Caco-2 (cell line): ENCODE data around the gene NELL2. TPM values are rescaled to one million over a fixed set of nuclear protein-coding genes. Genes with fewer than 3 reads are reported as not detected.

Experiments
- BruUV-seq: library from RNA; stranded (reverse); fragments of 400-500 nt; replicated peaks from 2 replicates; lab custom pipeline; 2021; lab: Mats Ljungman, UMichigan
- CTCF ChIA-PET: fragments of 300-600 bp; sonication (Branson Sonifier 250); formaldehyde crosslinking; loops from one replicate; lab custom pipeline; 2022; ENCODE audit warnings: antibody characterized with exemption; lab: Charles Lee
- POLR2A ChIA-PET: fragments of 300-600 bp; sonication (Branson Sonifier 250); formaldehyde crosslinking; loops from one replicate; lab custom pipeline; 2022; ENCODE audit warnings: antibody characterized with exemption; lab: Charles Lee
- DNase-seq, 2 experiments: peaks; one replicate each; pipeline versions ENCODE4 v3.0.0 to v3.0.0-alpha.2; 2020 to 2022
- H3K27me3 ChIP-seq: replicated peaks from 2 replicates; pipeline ENCODE4 v1.6.0; 2011; ENCODE audit warnings: low read length; ENCODE audit not compliant: control insufficient read depth, insufficient read depth
- H3K36me3 ChIP-seq: 2 replicates; pipeline ENCODE4 v1.5.1; 2011; ENCODE audit warnings: low read length; ENCODE audit not compliant: control insufficient read depth, insufficient read depth
- H3K4me1 ChIP-seq: fragments of 250-450 bp; sonication (Bioruptor Pico); 2 replicates; pipeline ENCODE4 v1.5.1; 2020; ENCODE audit warnings: mild to moderate bottlenecking
- H3K4me3 ChIP-seq: 2 replicates; pipeline ENCODE4 v1.5.1; 2011; ENCODE audit warnings: low read depth, mild to moderate bottlenecking, control low read depth, low read length
- H3K9me3 ChIP-seq: fragments of 250-450 bp; sonication (Bioruptor Pico); 2 replicates; pipeline ENCODE4 v1.5.1; 2020; ENCODE audit warnings: mild to moderate bottlenecking, moderate library complexity
- H3K27ac Mint-ChIP-seq: one replicate; pipeline ENCODE4 v1.8.0; 2022; ENCODE audit warnings: mixed read lengths; ENCODE audit not compliant: unreplicated experiment
- H3K27me3 Mint-ChIP-seq: one replicate; pipeline ENCODE4 v1.8.0; 2022; ENCODE audit warnings: mixed read lengths; ENCODE audit not compliant: insufficient read depth, unreplicated experiment
- H3K36me3 Mint-ChIP-seq: one replicate; pipeline ENCODE4 v1.8.0; 2022; ENCODE audit warnings: mild to moderate bottlenecking, mixed read lengths; ENCODE audit not compliant: insufficient read depth, unreplicated experiment
- H3K4me1 Mint-ChIP-seq: one replicate; pipeline ENCODE4 v1.8.0; 2022; ENCODE audit warnings: low read depth, mixed read lengths; ENCODE audit not compliant: unreplicated experiment
- H3K4me3 Mint-ChIP-seq: one replicate; pipeline ENCODE4 v1.8.0; 2022; ENCODE audit warnings: mild to moderate bottlenecking, moderate library complexity, mixed read lengths; ENCODE audit not compliant: unreplicated experiment
- H3K9me3 Mint-ChIP-seq: one replicate; pipeline ENCODE4 v1.8.0; 2022; ENCODE audit warnings: mixed read lengths; ENCODE audit not compliant: unreplicated experiment
- intact Hi-C: fragments of 100-400 bp; cut with micrococcal nuclease; formaldehyde crosslinking; loops from one replicate; pipeline ENCODE4 v1.10.0; 2022; ENCODE audit not compliant: unreplicated experiment
- total RNA-seq: library from RNA; stranded (reverse); gene quantifications from 2 replicates; pipeline ENCODE4 v1.2.3, GENCODE V29; 2022
- TF ChIP-seq, protein P1 (sequence below), 2 experiments: fragments of 200-600 bp in 1 of 2; IDR thresholded peaks; 1 replicate in 1 of 2; 2 replicates in 1 of 2; pipeline versions ENCODE4 v1.5.1 to v1.8.0; 2011 to 2022; ENCODE audit warnings: antibody characterized with exemption in 1 of 2, control low read depth in 1 of 2, inconsistent platforms in 1 of 2, low read depth in 1 of 2, low read length in 1 of 2, mild to moderate bottlenecking in 1 of 2, moderate library complexity in 1 of 2; ENCODE audit not compliant: insufficient read depth in 1 of 2, severe bottlenecking in 1 of 2, unreplicated experiment in 1 of 2

NELL2 gene
- total RNA-seq, 1 experiment from 2014 or later, result 0.70 TPM

GRCh38 chr12:44852483-44852882 lies 23.6 kb downstream of the NELL2 start:
- BruUV-seq, result no TSS peak
- Mint-ChIP-seq H3K36me3 (no peaks in the 10 kb centered on the region), H3K27ac (no peak overlapping the region), H3K9me3 (no peaks in the 10 kb centered on the region), H3K4me3 (no peak overlapping the region), H3K4me1 (no peaks in the 10 kb centered on the region), H3K27me3 (peaks cover 7% of the 10 kb centered on the region)
- POLR2A ChIA-PET, result no interaction called here
- intact Hi-C loops, result no loop called here
- Histone ChIP-seq H3K9me3 (no peaks in the 10 kb centered on the region), H3K4me1 (no peaks in the 10 kb centered on the region), H3K36me3 (no peaks in the 10 kb centered on the region), H3K4me3 (no peak overlapping the region), H3K27me3 (no peaks in the 10 kb centered on the region)
- no peak for DNase-seq
- TF ChIP-seq, protein P1, sequence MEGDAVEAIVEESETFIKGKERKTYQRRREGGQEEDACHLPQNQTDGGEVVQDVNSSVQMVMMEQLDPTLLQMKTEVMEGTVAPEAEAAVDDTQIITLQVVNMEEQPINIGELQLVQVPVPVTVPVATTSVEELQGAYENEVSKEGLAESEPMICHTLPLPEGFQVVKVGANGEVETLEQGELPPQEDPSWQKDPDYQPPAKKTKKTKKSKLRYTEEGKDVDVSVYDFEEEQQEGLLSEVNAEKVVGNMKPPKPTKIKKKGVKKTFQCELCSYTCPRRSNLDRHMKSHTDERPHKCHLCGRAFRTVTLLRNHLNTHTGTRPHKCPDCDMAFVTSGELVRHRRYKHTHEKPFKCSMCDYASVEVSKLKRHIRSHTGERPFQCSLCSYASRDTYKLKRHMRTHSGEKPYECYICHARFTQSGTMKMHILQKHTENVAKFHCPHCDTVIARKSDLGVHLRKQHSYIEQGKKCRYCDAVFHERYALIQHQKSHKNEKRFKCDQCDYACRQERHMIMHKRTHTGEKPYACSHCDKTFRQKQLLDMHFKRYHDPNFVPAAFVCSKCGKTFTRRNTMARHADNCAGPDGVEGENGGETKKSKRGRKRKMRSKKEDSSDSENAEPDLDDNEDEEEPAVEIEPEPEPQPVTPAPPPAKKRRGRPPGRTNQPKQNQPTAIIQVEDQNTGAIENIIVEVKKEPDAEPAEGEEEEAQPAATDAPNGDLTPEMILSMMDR (IDR thresholded peaks at IDR 0.05; ENCODE audit: insufficient read depth in 1 of 2, low read depth in 1 of 2, low read length in 1 of 2, severe bottlenecking in 1 of 2, unreplicated experiment in 1 of 2), result no peak
- CTCF ChIA-PET, result no interaction called here

DNA sequence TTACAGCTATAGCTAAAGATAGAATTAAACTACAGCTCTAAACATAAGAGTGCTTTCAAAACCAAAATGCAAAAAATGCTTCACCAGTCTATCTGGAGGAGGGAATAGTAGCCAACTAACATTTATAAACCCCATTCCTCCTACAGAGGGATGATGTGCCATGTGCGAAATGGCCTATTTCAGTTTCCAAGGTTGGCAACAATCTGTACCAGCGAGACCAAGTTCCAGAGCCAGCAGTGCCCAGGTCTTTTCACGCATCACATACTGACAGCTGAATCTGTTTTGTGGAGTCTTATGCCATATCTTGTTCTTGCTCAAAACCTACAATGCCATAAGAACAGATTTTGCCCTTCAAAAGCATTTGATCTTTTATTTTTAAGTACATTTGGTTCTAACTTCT lies 24.5 kb downstream of the NELL2 start:
- Mint-ChIP-seq H3K9me3 (no peaks in the 10 kb centered on the region), H3K27ac (no peak overlapping the region), H3K4me1 (no peaks in the 10 kb centered on the region), H3K27me3 (peaks cover 7% of the 10 kb centered on the region), H3K36me3 (no peaks in the 10 kb centered on the region), H3K4me3 (no peak overlapping the region)
- Histone ChIP-seq H3K27me3 (no peaks in the 10 kb centered on the region), H3K9me3 (no peaks in the 10 kb centered on the region), H3K4me1 (no peaks in the 10 kb centered on the region), H3K36me3 (no peaks in the 10 kb centered on the region), H3K4me3 (no peak overlapping the region)
- intact Hi-C loops, result no loop called here
- POLR2A ChIA-PET, result no interaction called here
- DNase-seq, result no peak
- BruUV-seq, result no TSS peak
- TF ChIP-seq, protein P1 (IDR thresholded peaks at IDR 0.05; ENCODE audit: insufficient read depth in 1 of 2, low read depth in 1 of 2, low read length in 1 of 2, severe bottlenecking in 1 of 2, unreplicated experiment in 1 of 2), result no peak
- CTCF ChIA-PET, result no interaction called here

DNA sequence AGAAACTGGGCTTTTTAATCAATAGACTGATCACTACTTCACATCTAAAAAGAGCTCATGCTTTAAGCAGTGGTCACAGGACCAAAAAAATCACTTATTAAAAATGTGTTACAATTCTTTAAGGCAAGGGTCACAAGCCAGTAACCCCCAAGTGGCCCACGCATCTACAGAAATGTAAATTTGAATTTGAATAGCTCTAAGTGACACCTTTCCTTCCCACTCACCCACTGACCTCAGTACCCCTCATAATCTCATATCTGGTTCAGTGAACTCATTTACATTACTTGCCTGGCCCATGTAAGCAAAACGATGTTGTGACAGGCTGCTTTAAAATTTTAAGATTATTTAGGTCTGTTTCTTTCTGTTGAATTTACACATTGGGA lies 27.4 kb downstream of the NELL2 start:
- POLR2A ChIA-PET, result no interaction called here
- H3K9me3 ChIP-seq, result no peaks in the 10 kb centered on the region
- no TSS peak for BruUV-seq
- no peak overlapping the region for H3K4me3 ChIP-seq
- no peaks in the 10 kb centered on the region for H3K9me3 Mint-ChIP-seq
- peaks cover 5% of the 10 kb centered on the region for H3K27me3 Mint-ChIP-seq
- no peaks in the 10 kb centered on the region for H3K4me1 Mint-ChIP-seq
- no peaks in the 10 kb centered on the region for H3K36me3 Mint-ChIP-seq
- DNase-seq, result no peak
- no peak overlapping the region for H3K27ac Mint-ChIP-seq
- no peak overlapping the region for H3K4me3 Mint-ChIP-seq
- no peaks in the 10 kb centered on the region for H3K36me3 ChIP-seq
- CTCF ChIA-PET, result no interaction called here
- no peaks in the 10 kb centered on the region for H3K27me3 ChIP-seq
- H3K4me1 ChIP-seq, result no peaks in the 10 kb centered on the region
- intact Hi-C loops, result no loop called here
- TF ChIP-seq, protein P1 (IDR thresholded peaks at IDR 0.05; ENCODE audit: insufficient read depth in 1 of 2, low read depth in 1 of 2, low read length in 1 of 2, severe bottlenecking in 1 of 2, unreplicated experiment in 1 of 2), result no peak
